ENCODE data around the gene BARX2.

The BARX2 gene

GRCh38 chr11:129442171-129442570 is 66.5 kb downstream of the BARX2 start:
- H3K27ac ChIP-seq = no peak overlapping the region
- TF ChIP-seq CTCF (IDR thresholded peaks at IDR 0.05) = no peak
- no peak for TF ChIP-seq ZFX (IDR thresholded peaks at IDR 0.05; ENCODE audit: borderline replicate concordance)

- TF ChIP-seq ZFX (IDR thresholded peaks at IDR 0.05; ENCODE audit: borderline replicate concordance) = no peak
- no peak for TF ChIP-seq CTCF (IDR thresholded peaks at IDR 0.05)
- H3K27ac ChIP-seq = no peak overlapping the region
Measured at GRCh38 chr11:129443276-129443675, 67.6 kb downstream of the BARX2 start.

GRCh38 chr11:129444274-129444673 is 68.6 kb downstream of the BARX2 start:
- H3K27ac ChIP-seq = no peak overlapping the region
- TF ChIP-seq CTCF (IDR thresholded peaks at IDR 0.05) (no peak), ZFX (IDR thresholded peaks at IDR 0.05; ENCODE audit: borderline replicate concordance) (no peak)

GRCh38 chr11:129445226-129445625 is 69.6 kb downstream of the BARX2 start:
- TF ChIP-seq ZFX (IDR thresholded peaks at IDR 0.05; ENCODE audit: borderline replicate concordance) = no peak
- TF ChIP-seq CTCF (IDR thresholded peaks at IDR 0.05) = no peak
- no peak overlapping the region for H3K27ac ChIP-seq

GRCh38 chr11:129446572-129446971 is 70.9 kb downstream of the BARX2 start:
- H3K27ac ChIP-seq = no peak overlapping the region
- TF ChIP-seq ZFX (IDR thresholded peaks at IDR 0.05; ENCODE audit: borderline replicate concordance) (no peak), CTCF (IDR thresholded peaks at IDR 0.05) (no peak)

GRCh38 chr11:129447654-129448239 is 72.1 kb downstream of the BARX2 start:
- no peak overlapping the region for H3K27ac ChIP-seq
- TF ChIP-seq CTCF (IDR thresholded peaks at IDR 0.05) (no peak), ZFX (IDR thresholded peaks at IDR 0.05; ENCODE audit: borderline replicate concordance) (no peak)

- no peak for TF ChIP-seq CTCF (IDR thresholded peaks at IDR 0.05)
- TF ChIP-seq ZFX (IDR thresholded peaks at IDR 0.05; ENCODE audit: borderline replicate concordance) = no peak
- H3K27ac ChIP-seq = no peak overlapping the region
Measured at GRCh38 chr11:129451524-129451923, 75.9 kb downstream of the BARX2 start.

All from 22Rv1 (cell line).